ENCODE measurements around the gene SRSF6. TPM values are rescaled to one million over a fixed set of nuclear protein-coding genes. Genes with fewer than 3 reads are reported as not detected.

Gene SRSF6
- total and polyA plus RNA-seq, 2 experiments from 2014 or later, result 60.1 to 61.5 TPM

DNA sequence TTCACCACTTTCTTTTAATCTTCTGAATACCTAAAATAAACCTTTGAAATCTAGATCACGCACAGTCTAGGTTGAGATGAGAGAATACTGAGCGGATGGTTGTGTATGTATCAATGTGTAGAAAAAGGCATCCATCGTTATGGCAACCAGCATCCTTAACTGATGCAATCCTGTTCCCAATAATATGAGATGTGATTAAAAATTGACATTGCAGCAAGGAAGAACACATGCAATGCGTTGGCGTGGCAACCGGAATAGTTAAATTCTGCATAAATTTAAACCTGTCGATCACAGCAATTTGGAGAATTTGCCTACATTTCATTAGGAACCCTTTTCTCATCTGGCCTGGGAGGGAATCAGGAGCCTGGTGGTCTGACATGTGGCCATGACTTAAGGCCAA lies 48.5 kb downstream of the SRSF6 start:
- H3K36me3 Mint-ChIP-seq (ENCODE audit: low read depth), result no peaks in the 10 kb centered on the region
- Histone ChIP-seq H3K79me2 (replicated peaks; ENCODE audit: insufficient read depth) (no peaks in the 10 kb centered on the region), H4K20me1 (replicated peaks; ENCODE audit: insufficient read depth) (no peaks in the 10 kb centered on the region), H3K4me2 (no peak overlapping the region), H3K9me2 (ENCODE audit: insufficient read depth) (no peaks in the 10 kb centered on the region), H2AFZ (no peak overlapping the region), H3K27me3 (ENCODE audit: insufficient read depth) (peaks cover 17% of the 10 kb centered on the region), H3F3A (replicated peaks; ENCODE audit: low read depth) (peaks cover 3% of the 10 kb centered on the region; the same call in 1 of the 2 replicates), H3K36me3 (ENCODE audit: insufficient read depth) (no peaks in the 10 kb centered on the region), H3K4me1 (ENCODE audit: insufficient read depth) (no peaks in the 10 kb centered on the region), H3K27ac (ENCODE audit: low read depth) (no peak overlapping the region), H3K4me3 (no peak overlapping the region)
- ATAC-seq (no peak), DNase-seq (ENCODE audit: low spot score) (no peak)
- no peak overlapping the region; the same call in 2 of the 3 replicates for H3K4me3 Mint-ChIP-seq
- H3K4me1 Mint-ChIP-seq, result peaks cover 10% of the 10 kb centered on the region; the same call in 2 of the 3 replicates
- TF ChIP-seq JUNB (IDR thresholded peaks at IDR 0.05; ENCODE audit: unreplicated experiment) (no peak), EZH2 (IDR thresholded peaks at IDR 0.05; ENCODE audit: low read depth, unreplicated experiment) (no peak), ZNF462 (CRISPR knock-in tag; IDR thresholded peaks at IDR 0.05) (no peak), EZH2phosphoT487 (IDR thresholded peaks at IDR 0.05; ENCODE audit: unreplicated experiment) (no peak), ETS1 (IDR thresholded peaks at IDR 0.05) (no peak), POLR2AphosphoS5 (IDR thresholded peaks at IDR 0.05; ENCODE audit: low read depth) (no peak), ZNF114 (CRISPR knock-in tag; IDR thresholded peaks at IDR 0.05) (no peak)
- no peak overlapping the region for H3K27ac Mint-ChIP-seq
- H3K9me3 Mint-ChIP-seq, result peaks cover under 1% of the 10 kb centered on the region; the same call in 1 of the 3 replicates
- peaks cover 22% of the 10 kb centered on the region for H3K27me3 Mint-ChIP-seq (ENCODE audit: insufficient read depth, low read depth, poor library complexity)

All from GM23338 (cell line).